Measurements from ENCODE around the gene MAP4K4.
"Not testable (repeated sequence)": the region's sequence is repeated elsewhere in the genome, so short reads cannot be mapped to it uniquely, and the experiment has no call there.

The MAP4K4 gene

DNA sequence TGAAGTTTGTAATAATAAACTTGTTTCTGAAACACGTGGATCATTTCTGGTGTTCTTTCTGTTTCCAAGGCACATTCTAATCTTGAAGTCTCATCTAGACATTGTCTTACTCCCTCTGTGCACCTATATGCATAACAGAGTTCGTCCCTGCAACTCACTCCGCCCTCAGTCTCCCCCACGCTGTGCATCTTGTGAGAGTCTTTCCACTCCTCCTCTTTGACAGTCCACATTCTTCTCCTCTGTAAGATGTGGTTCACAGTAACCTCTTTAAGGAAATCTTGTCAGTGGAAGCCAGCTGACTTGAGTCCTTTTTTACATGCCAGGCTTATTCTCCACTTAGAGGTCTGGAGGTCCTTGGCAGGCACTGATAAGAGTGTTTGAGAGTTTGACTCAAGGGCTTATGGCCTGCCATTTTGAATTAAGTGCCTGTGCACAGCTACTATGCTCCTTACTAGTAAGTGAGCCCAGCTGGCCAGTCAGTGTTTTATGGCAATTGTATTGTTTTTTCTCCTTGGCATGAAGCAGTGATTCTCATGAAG lies 185.3 kb downstream of the MAP4K4 start:
- DNase-seq = no peak

DNA sequence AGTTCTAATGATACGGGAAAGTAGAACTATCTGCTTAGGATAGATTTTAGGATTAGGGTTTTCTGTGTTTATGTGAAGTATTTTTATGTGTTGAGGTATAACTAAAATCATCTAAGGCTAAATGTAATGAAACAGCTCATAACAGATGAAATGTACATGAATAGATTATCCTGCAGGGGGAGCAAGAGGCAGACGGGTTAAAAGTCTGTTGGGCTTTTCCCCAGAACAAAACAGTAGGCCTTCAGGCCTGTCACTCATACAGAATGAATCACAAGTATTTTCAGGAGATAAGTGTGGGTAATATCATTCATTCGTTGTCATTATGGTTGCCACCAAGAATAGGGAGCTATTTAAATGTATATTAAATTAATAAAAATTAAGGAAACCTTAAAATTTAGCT lies 186.4 kb downstream of the MAP4K4 start:
- DNase-seq = peak; percentile 48

DNA sequence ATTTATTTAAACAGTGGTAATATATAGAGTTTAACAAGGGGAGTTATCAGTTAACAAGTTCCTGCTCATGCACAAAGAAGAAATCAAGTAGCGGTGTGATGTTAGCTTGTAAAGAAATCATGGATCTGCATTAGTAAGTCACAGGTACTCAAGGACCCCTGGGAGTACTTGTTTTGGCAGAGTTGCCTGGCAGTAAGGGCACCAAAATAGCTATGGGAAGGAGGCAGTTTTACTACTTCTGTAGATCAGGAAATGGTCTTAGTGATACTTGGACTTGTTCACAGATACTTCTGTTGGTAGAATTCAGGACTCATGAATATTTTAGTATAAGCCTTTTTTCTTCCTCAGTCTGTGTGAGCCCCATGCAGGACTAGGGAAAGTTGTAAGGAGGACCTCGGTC lies 186.9 kb downstream of the MAP4K4 start:
- no peak for DNase-seq

DNA sequence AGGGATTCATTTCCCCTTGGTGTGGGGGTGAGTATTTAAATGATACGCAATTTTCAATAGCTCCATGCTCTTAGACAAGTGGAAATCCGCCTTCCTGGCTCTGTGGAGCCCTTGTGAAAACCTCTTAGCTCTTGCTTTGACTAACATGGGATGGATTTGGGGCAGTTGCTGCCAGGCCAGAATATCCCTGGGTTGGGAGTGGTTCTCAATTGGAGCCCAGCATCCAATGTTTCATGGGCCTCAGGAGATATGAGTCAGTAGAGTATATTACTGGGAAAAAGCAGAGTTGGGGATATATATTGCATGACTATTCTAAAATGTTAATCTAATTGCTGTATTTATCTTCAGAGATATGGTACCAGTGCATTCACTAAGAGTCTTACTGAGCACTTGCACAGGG lies 189.8 kb downstream of the MAP4K4 start:
- DNase-seq = no peak

DNA sequence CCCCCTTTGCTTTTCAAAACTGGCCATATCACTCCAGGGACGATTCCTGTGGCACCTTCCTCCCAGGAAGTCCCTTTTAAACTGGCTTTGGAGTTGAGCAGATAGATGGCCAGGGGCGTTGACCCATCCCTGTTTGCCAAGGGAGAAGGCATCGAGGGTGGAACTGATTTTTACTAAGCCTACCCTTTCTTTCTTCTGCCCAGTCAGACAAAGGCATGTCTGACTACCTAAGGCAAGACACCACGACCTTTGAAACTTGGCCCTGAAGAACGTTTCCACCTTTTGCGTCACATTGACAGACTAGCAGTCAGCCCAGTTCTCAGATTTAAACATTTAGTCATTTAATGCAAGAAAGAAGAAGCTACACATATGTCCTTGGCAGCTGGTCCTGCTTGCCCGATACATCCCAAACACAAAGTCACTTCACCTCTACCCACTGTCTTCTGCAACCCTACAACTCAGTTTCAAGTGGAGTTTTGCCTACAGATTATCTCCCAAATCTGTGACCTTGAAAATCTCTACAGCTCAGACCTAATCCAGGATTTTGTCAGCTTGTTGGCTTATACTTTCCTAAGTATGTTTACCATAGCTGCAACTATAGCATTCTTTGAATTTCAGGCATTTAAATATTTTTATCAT lies 192.1 kb downstream of the MAP4K4 start:
- no peak for DNase-seq

DNA sequence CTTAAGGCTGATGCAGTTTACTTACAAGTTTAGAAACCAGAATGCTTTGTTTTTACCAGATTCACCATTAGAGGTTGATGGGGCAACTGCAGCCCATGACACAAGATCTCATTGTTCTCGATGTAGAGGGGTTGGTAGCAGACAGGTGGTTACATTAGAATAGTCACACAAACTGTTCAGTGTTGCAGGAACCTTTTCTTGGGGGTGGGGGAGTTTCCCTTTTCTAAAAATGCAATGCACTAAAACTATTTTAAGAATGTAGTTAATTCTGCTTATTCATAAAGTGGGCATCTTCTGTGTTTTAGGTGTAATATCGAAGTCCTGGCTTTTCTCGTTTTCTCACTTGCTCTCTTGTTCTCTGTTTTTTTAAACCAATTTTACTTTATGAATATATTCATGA lies 194.9 kb downstream of the MAP4K4 start:
- DNase-seq = no peak

DNA sequence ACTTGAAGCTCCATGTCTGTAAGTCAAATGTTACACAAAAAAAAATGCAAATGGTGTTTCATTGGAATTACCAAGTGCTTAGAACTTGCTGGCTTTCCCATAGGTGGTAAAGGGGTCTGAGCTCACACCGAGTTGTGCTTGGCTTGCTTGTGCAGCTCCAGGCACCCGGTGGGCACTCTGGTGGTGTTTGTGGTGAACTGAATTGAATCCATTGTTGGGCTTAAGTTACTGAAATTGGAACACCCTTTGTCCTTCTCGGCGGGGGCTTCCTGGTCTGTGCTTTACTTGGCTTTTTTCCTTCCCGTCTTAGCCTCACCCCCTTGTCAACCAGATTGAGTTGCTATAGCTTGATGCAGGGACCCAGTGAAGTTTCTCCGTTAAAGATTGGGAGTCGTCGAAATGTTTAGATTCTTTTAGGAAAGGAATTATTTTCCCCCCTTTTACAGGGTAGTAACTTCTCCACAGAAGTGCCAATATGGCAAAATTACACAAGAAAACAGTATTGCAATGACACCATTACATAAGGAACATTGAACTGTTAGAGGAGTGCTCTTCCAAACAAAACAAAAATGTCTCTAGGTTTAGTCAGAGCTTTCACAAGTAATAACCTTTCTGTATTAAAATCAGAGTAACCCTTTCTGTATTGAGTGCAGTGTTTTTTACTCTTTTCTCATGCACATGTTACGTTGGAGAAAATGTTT lies 196.3 kb downstream of the MAP4K4 start:
- DNase-seq = no peak

DNA sequence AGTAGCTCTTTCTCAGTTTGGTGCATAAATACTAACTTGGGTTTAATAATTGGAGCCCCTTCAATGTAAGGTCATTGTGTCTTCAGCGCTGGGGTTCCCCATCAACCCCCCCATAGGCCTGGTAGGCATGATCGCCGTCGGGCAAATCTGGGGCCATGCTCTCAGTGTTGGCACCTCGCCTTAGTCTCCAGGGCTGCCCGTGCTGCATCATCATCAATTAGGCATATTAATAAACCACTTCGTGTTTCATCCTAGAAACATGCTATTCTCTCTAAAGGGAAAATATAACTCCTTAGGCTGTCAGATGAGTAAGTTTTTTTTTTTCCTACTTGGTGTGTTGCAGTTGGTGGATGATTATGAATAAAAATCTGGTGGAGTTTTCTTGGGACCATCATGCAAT lies 197.5 kb downstream of the MAP4K4 start:
- DNase-seq = no peak

DNA sequence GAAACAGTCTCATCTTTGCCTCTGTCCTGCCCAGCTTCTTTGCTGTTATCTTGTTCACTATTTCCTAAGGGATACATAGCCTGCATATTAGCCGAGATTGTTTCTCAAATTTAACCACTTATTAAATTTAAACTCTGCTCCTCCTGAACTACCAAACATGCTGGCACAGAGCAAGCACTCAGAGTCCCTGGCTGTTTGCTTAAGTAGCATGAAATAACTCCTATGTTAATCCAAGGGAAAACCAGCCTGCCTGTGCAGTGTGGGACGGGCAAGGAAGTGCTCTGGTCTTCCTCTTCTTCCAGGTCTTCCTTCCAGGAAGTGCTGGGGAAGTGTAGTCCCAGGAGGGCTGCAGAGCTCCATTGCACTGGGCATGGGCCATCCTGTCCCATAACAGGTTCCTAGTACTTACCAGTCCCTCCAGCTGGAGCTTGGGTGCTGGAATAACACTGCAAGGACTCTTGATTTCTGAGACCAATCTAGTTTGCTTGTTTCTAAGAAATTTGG lies 198.4 kb downstream of the MAP4K4 start:
- no peak for DNase-seq

DNA sequence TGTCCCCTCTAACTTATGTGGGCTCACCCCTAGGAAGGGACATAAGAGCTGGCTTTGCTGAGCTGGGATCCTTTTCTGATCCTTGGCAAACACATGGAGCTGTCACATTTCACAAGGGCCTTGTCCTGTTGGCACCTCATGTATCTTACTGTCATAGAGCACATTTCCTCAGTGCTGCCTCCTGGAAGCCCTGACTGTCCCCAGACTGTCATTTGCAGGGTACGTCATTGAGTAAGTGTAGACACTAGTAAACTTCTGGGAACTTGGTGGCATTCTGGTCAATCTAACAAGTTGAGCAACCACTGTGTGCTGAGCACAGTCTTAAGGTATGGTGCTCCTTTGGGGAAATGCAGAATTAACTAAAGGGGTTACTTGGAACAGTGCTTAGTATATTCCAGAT lies 199.8 kb downstream of the MAP4K4 start:
- DNase-seq = no peak

DNA sequence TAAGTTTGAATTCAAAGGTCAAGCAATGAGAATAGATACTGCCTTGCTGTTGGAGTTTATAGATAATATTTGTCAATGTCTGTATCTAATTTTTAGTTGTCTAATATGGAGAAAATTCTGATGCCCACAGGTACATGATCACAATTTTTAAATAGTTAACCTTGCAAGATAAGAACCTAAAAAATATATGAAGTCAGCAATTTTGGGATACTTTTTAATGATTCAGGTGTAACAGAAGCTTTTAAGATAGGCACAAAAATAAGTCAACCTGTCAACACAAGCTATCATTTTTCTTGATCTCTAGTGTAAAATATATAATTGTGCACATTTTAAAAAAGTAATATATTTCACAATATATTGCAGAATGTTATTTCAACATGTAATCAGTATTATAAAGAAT lies 201.8 kb downstream of the MAP4K4 start:
- no peak for DNase-seq

DNA sequence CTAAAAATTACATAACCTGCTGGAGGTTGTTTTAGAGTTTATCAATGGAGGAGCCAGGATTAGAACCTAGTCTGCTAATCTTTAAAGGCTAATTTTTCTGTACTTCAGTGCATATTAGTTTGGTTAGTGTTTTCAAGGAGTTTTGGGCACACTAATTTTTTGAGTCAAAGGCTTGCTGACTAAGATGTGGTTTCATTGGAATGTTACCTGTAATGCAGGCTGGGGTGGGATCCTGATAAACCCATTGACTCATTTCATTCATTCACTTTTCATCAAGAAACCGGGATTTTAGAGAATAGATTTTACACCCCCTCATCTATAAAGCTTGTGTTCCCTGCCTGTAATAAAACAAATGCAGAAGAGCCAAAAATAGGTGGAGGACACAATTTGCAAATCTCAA lies 202.4 kb downstream of the MAP4K4 start:
- no peak for DNase-seq

DNA sequence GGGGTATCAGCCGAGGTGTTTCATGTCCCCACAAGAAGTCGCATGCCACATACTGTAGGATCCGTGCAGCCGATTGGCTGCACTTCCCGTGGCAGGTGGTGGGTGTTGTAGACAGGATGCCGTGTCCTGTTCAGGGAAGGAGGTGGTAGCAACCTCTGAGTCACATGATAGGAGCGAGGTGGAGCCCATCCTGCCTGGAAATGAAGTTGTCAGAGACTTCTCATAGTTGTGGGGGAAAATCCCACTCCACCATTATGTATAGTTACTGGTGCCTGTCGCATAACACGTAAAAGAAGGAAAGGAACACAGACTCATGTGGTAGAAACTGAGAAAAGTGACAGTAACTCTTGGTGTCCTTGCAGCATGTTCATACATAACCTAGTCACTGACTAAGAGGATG lies 202.9 kb downstream of the MAP4K4 start:
- no peak for DNase-seq

DNA sequence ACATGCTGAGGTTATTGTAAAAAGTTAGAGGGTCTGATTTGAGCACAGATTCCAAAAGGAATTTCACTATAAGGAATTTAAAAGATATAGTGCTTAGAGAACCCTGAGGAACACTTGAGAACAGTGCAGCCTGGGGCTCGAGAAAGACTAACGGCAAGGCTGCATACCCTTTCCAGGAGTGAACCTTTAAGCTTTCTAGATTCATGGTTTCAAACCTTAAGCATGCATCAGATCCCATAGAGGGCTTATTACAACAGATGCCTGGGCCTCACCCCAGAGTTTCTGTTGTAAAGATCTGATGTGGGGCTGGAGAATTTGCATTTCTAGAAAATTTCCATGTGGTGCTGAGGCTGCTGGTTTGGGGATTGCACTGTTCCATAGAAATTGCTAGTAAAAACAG lies 203.7 kb downstream of the MAP4K4 start:
- no peak for DNase-seq

DNA sequence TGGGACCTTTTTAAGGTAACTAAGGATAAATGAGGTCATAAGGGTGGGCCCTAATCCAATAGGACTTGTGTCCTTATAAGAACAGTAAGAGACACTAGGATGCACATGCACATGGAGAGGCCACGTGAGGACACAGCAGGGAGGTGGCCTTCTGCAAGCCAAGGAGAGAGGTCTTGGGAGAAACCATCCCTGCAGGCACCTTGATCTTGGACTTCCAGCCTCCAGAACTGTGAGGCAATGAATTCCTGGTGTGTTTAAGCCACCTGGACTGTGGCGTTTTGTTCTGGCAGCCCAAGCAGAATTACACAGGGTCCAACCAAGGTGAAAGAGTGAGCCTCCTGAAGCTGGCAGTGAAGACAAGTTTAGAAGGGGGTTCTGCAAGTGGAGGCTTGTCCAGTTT lies 204.7 kb downstream of the MAP4K4 start:
- DNase-seq = no peak

DNA sequence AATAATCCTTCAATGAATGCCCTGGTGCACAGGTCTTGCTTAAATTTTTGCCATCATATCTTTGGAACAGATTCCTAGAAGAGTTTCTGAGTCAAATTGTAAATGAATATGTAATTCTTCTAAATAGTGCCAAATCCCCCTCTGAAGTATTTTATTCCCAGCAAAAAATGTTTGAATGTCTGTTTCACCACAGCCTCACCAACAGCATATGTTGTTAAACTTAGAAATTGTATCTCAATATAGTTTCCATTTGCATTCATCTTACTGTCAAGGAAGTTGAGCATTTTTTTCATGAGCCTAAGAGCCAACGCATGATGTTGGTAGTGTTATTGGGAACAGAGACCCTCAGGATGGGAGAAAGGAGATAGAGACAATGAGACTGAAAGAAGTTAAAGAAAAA lies 207.4 kb downstream of the MAP4K4 start:
- no peak for DNase-seq

DNA sequence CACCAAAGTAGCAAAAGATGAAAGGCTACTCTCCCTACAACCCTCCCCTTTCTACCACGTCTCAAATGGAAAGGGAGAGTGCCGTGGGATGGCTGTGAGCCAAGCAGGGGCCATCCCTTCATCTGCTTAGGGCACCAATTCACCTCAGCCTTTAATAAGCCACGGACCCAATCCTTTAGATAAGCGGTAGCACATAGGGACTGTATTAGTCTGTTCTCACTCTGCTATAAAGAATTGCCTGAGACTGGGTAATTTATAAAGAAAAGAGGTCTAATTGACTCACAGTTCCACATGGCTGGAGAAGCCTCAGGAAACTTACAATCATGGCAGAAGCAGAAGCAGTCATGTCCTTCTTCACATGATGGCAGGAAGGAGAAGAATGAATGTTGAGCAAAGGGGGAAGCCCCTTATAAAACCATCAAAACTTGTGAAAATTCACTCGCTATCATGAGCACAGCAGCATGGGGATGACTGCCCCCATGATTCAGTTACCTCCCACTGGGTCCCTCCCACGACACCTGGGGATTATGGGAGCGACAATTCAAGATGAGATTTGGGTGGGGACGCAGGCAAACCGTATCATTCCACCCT lies 208.3 kb downstream of the MAP4K4 start:
- DNase-seq = no peak

DNA sequence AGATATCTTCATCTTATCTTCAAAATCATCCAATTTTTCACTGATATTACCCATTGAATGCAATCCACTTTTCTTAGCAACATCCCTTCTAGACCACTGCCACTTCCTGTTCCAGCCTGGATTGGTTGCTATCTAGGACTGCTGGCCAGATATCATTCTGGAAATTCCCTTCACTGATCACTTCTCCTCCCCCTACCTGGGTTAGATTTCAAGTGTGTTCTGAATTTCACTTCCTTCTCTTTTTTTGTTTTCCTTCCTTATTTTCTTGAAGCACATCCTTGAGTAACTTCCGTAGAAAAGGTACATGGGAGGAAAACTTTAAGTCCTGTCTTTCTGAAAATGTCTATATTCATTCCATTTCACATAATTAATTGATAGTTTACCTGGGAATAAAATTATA lies 212.3 kb downstream of the MAP4K4 start:
- no peak for DNase-seq

DNA sequence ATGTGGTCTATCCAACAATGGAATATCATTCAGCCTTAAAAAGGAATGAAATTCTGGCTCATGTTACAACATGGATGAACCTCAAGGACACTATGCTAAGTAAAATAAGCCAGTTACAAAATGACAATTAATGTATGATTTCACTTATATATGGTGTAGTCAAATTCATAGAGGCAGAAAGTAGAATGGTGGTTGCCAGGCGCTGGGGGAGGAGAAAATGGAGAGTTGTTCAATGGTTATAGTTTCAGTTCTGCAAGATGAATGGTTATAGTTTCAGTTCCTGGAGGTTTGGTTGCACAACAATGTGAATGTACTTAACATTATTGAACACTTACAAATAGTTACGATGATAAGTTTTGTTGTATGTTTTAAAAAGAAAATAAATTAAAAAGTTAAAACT lies 215.0 kb downstream of the MAP4K4 start:
- DNase-seq = no peak

DNA sequence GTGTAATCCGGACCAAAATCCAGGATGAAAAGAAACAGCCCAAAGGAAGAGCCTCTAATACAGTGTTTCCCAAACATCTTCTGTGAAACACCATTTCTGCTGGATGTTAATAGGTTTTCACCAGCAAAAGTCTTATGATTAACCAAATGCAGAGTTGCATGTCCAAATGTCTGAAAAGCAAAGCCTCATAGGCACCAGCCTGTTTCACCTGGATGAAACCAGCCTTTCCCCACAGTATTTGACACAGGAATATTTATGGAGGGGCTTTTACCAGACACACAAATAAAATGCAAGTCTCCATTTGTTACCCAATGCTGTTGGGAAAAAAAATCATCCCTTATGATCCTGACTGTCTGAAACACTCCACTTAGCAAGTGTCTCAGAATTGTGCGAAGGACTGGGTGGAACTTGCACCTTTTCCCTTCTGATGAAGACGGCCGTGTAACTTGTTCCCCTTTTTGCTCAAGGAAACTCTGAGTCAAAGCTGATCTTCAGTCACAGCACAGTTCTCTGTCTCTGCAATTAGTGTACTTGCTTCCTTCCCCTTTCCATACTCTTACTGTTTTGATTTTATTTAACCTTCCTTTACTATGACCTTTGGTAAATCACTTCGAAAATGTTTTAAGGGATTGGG lies 223.9 kb downstream of the MAP4K4 start:
- DNase-seq = peak; percentile 23

DNA sequence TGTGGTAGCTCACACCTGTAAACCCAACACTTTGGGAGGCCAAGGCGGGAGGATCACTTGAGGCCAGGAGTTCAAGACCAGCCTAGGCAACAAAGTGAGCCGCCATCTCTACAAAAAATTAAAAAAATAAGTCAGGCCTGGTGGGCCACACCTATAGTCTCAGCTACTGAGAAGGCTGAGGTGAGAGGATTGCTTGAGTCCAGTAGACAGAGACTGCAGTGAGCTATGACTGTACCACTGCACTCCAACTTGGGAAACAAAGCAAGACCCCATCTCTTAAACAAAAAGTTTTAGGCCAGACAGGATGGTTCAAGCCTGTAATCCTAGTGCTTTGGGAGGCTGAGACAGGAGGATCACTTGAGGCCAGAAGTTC lies 224.4 kb downstream of the MAP4K4 start:
- DNase-seq = no peak

DNA sequence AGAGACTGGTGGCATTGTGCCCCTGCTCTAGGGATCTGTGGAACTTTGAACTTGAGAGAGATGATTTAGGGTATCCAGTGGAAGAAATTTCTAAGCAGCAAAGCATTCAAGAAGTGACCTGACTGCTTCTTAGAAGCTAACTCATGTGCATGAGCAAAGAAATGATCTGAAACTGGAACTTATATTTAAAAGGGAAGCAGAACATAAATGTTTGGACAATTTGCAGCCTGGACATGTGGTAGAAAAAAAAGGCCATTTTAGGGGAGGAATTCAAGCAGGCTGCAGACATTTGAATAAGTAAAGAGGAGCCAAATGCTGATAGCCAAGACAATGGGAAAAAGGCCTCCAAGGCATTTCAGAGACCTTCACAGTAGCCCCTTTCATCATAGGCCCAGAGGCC lies 226.8 kb downstream of the MAP4K4 start:
- not testable (repeated sequence) for DNase-seq

DNA sequence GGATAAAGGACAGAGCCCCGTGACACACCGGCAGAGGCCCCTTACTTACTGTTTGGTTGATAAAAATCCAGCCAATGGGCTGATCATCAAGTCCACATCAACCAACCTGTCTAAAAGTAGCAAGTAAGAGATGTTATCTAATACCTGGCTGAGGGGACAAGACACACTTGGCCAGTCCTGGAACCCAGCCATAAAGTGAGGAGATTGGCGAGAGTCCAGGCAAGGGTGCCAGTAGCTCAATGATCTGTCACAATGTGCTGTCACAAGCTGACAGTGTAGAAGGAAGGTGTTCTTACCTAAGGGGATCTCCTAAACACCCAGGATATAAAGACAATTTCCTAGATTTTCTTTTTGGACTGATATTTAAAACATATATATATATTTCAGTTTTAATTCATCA lies 232.5 kb downstream of the MAP4K4 start:
- DNase-seq = no peak

DNA sequence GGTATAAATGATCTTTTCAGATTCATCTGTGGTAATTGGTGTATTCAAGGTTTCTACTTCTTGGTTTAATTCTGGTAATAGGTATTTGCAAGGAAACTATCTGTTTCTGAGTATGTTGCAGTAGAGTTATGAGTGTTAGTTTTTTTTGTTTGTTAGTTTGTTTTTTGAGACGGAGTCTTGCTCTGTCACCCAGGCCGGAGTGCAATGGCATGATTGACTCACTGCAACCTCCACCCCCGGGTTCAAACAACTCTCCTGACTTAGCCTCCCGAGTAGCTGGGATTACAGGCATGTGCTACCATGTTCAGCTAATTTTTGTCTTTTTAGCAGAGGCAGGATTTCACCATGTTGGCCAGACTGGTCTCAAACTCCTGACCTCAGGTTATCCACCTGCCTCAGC lies 233.3 kb downstream of the MAP4K4 start:
- DNase-seq = no peak

All from OCI-M1 (cell line).